ENCODE measurements around the gene HS6ST2. TPM values are rescaled to one million over a fixed set of nuclear protein-coding genes. Genes with fewer than 3 reads are reported as not detected.

The HS6ST2 gene
- total RNA-seq, 3 donors from 2014 or later, result 0.32 to 1.3 (median 1.2) TPM

- no peaks in the 10 kb centered on the region for H3K9me3 ChIP-seq
- peaks cover 0 to 14% of the 10 kb centered on the region in 2 donors for H3K27me3 ChIP-seq
- intact Hi-C loops (cut with DNase I; ENCODE audit: low total_unique reads), result no loop called here
- H3K4me1 ChIP-seq, result no peaks in the 10 kb centered on the region
- no peak for DNase-seq (ENCODE audit: low spot score in 2 of 2)
- no peaks in the 10 kb centered on the region for H3K36me3 ChIP-seq
- H3K27ac ChIP-seq, result no peak overlapping the region
- H3K4me3 ChIP-seq, result no peak overlapping the region
- TF ChIP-seq POLR2AphosphoS5 (IDR thresholded peaks at IDR 0.05) (no peak), POLR2A (IDR thresholded peaks at IDR 0.05) (no peak), CTCF (IDR thresholded peaks at IDR 0.05) (no peak)
Measured at GRCh38 chrX:132940727-132941327, 17.6 kb downstream of the HS6ST2 start.

GRCh38 chrX:132933170-132933569 lies 25.3 kb downstream of the HS6ST2 start:
- DNase-seq (ENCODE audit: low spot score in 2 of 2), result no peak
- no peaks in the 10 kb centered on the region for H3K36me3 ChIP-seq
- no peaks in the 10 kb centered on the region for H3K4me1 ChIP-seq
- TF ChIP-seq POLR2A (IDR thresholded peaks at IDR 0.05), result no peak
- TF ChIP-seq POLR2AphosphoS5 (IDR thresholded peaks at IDR 0.05), result no peak
- no peak for TF ChIP-seq CTCF (IDR thresholded peaks at IDR 0.05)
- H3K9me3 ChIP-seq, result no peaks in the 10 kb centered on the region
- no peak overlapping the region for H3K27ac ChIP-seq
- intact Hi-C loops (cut with DNase I; ENCODE audit: low total_unique reads), result no loop called here
- H3K27me3 ChIP-seq, result peaks cover 0 to 22% of the 10 kb centered on the region in 2 donors
- H3K4me3 ChIP-seq, result no peak overlapping the region

DNA sequence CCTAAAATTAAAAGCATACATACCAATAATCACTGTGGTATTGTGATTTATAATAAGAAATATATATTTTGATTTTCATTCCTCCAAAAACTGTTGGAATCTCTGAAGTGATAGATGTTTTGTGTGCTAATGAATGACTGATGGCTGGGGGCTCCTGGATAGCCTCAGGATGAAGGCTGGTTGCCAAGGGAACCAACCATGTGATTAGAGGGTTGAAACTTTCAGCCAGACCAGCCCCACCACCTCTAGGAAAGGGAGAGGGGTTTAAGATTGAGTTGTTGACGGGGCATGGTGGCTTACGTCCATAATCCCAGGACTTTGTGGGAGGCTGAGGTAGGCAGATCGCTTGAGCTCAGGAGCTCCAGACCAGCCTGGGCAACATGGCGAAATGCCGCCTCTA lies 34.0 kb downstream of the HS6ST2 start:
- Histone ChIP-seq H3K36me3 (no peaks in the 10 kb centered on the region), H3K9me3 (no peaks in the 10 kb centered on the region), H3K4me1 (no peaks in the 10 kb centered on the region), H3K4me3 (no peak overlapping the region), H3K27ac (no peak overlapping the region), H3K27me3 (peaks cover 0 to 50% of the 10 kb centered on the region in 2 donors)
- intact Hi-C loops (cut with DNase I; ENCODE audit: low total_unique reads), result loop anchor here (5.0 kb wide), 1 partner anchor 492 kb away; no protein-coding TSS in a partner anchor
- DNase-seq (ENCODE audit: low spot score in 2 of 2), result no peak
- TF ChIP-seq CTCF (IDR thresholded peaks at IDR 0.05), result no peak
- TF ChIP-seq POLR2AphosphoS5 (IDR thresholded peaks at IDR 0.05), result no peak
- no peak for TF ChIP-seq POLR2A (IDR thresholded peaks at IDR 0.05)

- TF ChIP-seq POLR2AphosphoS5 (IDR thresholded peaks at IDR 0.05) (no peak), POLR2A (IDR thresholded peaks at IDR 0.05) (no peak), CTCF (IDR thresholded peaks at IDR 0.05) (no peak)
Measured at GRCh38 chrX:132918523-132918922, 39.9 kb downstream of the HS6ST2 start.

GRCh38 chrX:132916349-132916748 lies 42.1 kb downstream of the HS6ST2 start:
- H3K27me3 ChIP-seq, result peaks cover 0 to 23% of the 10 kb centered on the region in 2 donors
- H3K4me1 ChIP-seq, result no peaks in the 10 kb centered on the region
- H3K36me3 ChIP-seq, result no peaks in the 10 kb centered on the region
- no peak overlapping the region for H3K4me3 ChIP-seq
- TF ChIP-seq POLR2AphosphoS5 (IDR thresholded peaks at IDR 0.05), result no peak
- TF ChIP-seq CTCF (IDR thresholded peaks at IDR 0.05), result no peak
- no peak for TF ChIP-seq POLR2A (IDR thresholded peaks at IDR 0.05)
- intact Hi-C loops (cut with DNase I; ENCODE audit: low total_unique reads), result no loop called here
- DNase-seq (ENCODE audit: low spot score in 2 of 2), result no peak
- no peak overlapping the region for H3K27ac ChIP-seq
- H3K9me3 ChIP-seq, result peaks cover 0 to 12% of the 10 kb centered on the region in 2 donors

More at GRCh38 chrX:132918523-132918922, 39.9 kb downstream of the HS6ST2 start:
- no peak for DNase-seq (ENCODE audit: low spot score in 2 of 2)
- Histone ChIP-seq H3K4me3 (no peak overlapping the region), H3K27ac (no peak overlapping the region), H3K4me1 (no peaks in the 10 kb centered on the region), H3K27me3 (peaks cover 0 to 12% of the 10 kb centered on the region in 2 donors), H3K36me3 (no peaks in the 10 kb centered on the region), H3K9me3 (peaks cover 0 to under 1% of the 10 kb centered on the region in 2 donors)
- intact Hi-C loops (cut with DNase I; ENCODE audit: low total_unique reads), result no loop called here
